Breast epithelium (tissue), 4 donors: ENCODE data around the gene CTDSP2. TPM values are rescaled to one million over a fixed set of nuclear protein-coding genes. Genes with fewer than 3 reads are reported as not detected.

Source experiments
- DNase-seq, 2 donors: peaks; one replicate each; pipeline ENCODE4 v3.0.0-alpha.2; 2019; ENCODE audit warnings: low spot score in 2 of 2
- H3K27ac ChIP-seq, 2 donors: fragments of 200-600 bp; sonication (generic) in 1 of 2; one replicate each; pipeline ENCODE4 v1.5.1; 2016 to 2019; ENCODE audit warnings: mild to moderate bottlenecking in 1 of 2
- H3K27me3 ChIP-seq, 2 donors: fragments of 200-600 bp; sonication (generic) in 1 of 2; one replicate each; pipeline versions ENCODE4 v1.5.1 to v1.6.0; 2017 to 2019; ENCODE audit warnings: control low read depth in 1 of 2, mild to moderate bottlenecking in 1 of 2
- H3K36me3 ChIP-seq: fragments of 200-600 bp; one replicate; pipeline ENCODE4 v1.5.1; 2019
- H3K4me1 ChIP-seq, 2 donors: fragments of 200-600 bp; sonication (generic); one replicate each; pipeline ENCODE4 v1.5.1; 2016 to 2019; ENCODE audit warnings: control low read depth in 1 of 2
- H3K4me3 ChIP-seq, 3 donors: fragments of 200-600 bp; sonication (generic); 1 replicate in 2 of 3; 2 replicates in 1 of 3; pipeline ENCODE4 v1.5.1; 2016 to 2019; ENCODE audit warnings: mild to moderate bottlenecking in 3 of 3, moderate library complexity in 2 of 3
- H3K9me3 ChIP-seq, 2 donors: fragments of 200-600 bp; sonication (generic) in 1 of 2; one replicate each; pipeline ENCODE4 v1.5.1; 2016 to 2019; ENCODE audit warnings: control low read depth in 1 of 2
- CTCF ChIP-seq, 3 donors: fragments of 450-650 bp; IDR thresholded peaks; one replicate each; pipeline ENCODE4 v1.5.1; 2016 to 2017; ENCODE audit warnings: antibody characterized with exemption in 3 of 3, mild to moderate bottlenecking in 3 of 3, moderate library complexity in 3 of 3
- POLR2A ChIP-seq: fragments of 450-650 bp; IDR thresholded peaks from one replicate; pipeline ENCODE4 v1.6.1; 2016; ENCODE audit warnings: antibody characterized with exemption, mild to moderate bottlenecking, moderate library complexity
- POLR2AphosphoS5 ChIP-seq, 3 donors: sonication (generic); formaldehyde crosslinking; IDR thresholded peaks; one replicate each; pipeline ENCODE4 v1.6.1; 2017; ENCODE audit warnings: antibody characterized with exemption in 3 of 3
- intact Hi-C: fragments of 100-400 bp; cut with DNase I; formaldehyde crosslinking; loops from one replicate; pipeline ENCODE4 v1.15.1; 2023; ENCODE audit warnings: low total_unique reads
- total RNA-seq, 3 donors: library from RNA; depleted of rRNA; stranded (reverse); fragments of >200 nt; gene quantifications; one replicate each; pipeline ENCODE4 v1.1.0, GENCODE V29; 2016

Gene CTDSP2
- total RNA-seq, 3 donors from 2014 or later, result 144 to 175 (median 167) TPM

- Histone ChIP-seq H3K4me1 (peaks cover 0 to 6% of the 10 kb centered on the region in 2 donors), H3K36me3 (no peaks in the 10 kb centered on the region)
These were observed 22.3 kb upstream of the CTDSP2 start for GRCh38 chr12:57868851-57869268.

GRCh38 chr12:57868221-57868620 is 21.7 kb upstream of the CTDSP2 start:
- H3K9me3 ChIP-seq, result no peaks in the 10 kb centered on the region
- DNase-seq, result no peak
- peaks cover 0 to 6% of the 10 kb centered on the region in 2 donors for H3K4me1 ChIP-seq
- no peak overlapping the region for H3K27ac ChIP-seq
- no peaks in the 10 kb centered on the region for H3K36me3 ChIP-seq
- no peaks in the 10 kb centered on the region for H3K27me3 ChIP-seq
- intact Hi-C loops, result no loop called here
- no peak for TF ChIP-seq POLR2AphosphoS5 (IDR thresholded peaks at IDR 0.05)
- no peak for TF ChIP-seq CTCF (IDR thresholded peaks at IDR 0.05)
- no peak for TF ChIP-seq POLR2A
- no peak overlapping the region for H3K4me3 ChIP-seq

More at GRCh38 chr12:57868851-57869268, 22.3 kb upstream of the CTDSP2 start:
- peak overlapping the region in 1 of 2 donors; percentile 27 for H3K27ac ChIP-seq
- H3K9me3 ChIP-seq, result no peaks in the 10 kb centered on the region
- H3K4me3 ChIP-seq, result no peak overlapping the region
- no peak for DNase-seq
- no peaks in the 10 kb centered on the region for H3K27me3 ChIP-seq
- TF ChIP-seq POLR2AphosphoS5 (IDR thresholded peaks at IDR 0.05) (no peak), POLR2A (no peak), CTCF (IDR thresholded peaks at IDR 0.05) (no peak)
- intact Hi-C loops, result no loop called here

- Histone ChIP-seq H3K4me3 (no peak overlapping the region), H3K4me1 (peaks cover 0 to 6% of the 10 kb centered on the region in 2 donors), H3K36me3 (no peaks in the 10 kb centered on the region), H3K27me3 (no peaks in the 10 kb centered on the region), H3K9me3 (no peaks in the 10 kb centered on the region), H3K27ac (peak overlapping the region in 1 of 2 donors; percentile 25)
- intact Hi-C loops, result no loop called here
- DNase-seq, result no peak
- TF ChIP-seq POLR2AphosphoS5 (IDR thresholded peaks at IDR 0.05) (no peak), POLR2A (no peak), CTCF (IDR thresholded peaks at IDR 0.05) (no peak)
These were observed 19.9 kb upstream of the CTDSP2 start for GRCh38 chr12:57866308-57867019.

GRCh38 chr12:57865084-57865751 is 18.7 kb upstream of the CTDSP2 start:
- DNase-seq, result peak; percentile 59 to 74
- Histone ChIP-seq H3K9me3 (no peaks in the 10 kb centered on the region), H3K27me3 (no peaks in the 10 kb centered on the region), H3K27ac (peak overlapping the region; percentile 94 to 95), H3K4me1 (peaks cover 0 to 6% of the 10 kb centered on the region in 2 donors), H3K36me3 (no peaks in the 10 kb centered on the region), H3K4me3 (peak overlapping the region; percentile 64 to 74 (median 68))
- TF ChIP-seq CTCF (IDR thresholded peaks at IDR 0.05) (no peak), POLR2AphosphoS5 (IDR thresholded peaks at IDR 0.05) (peak; percentile 57 to 76 (median 72)), POLR2A (no peak)
- intact Hi-C loops, result no loop called here
